M059J (cell line): ENCODE measurements around the gene USP25. TPM values are rescaled to one million over a fixed set of nuclear protein-coding genes. Genes with fewer than 3 reads are reported as not detected.
A peak's percentile ranks its signal among the peaks of the same experiment; 100 is the strongest.

Experiments used
- DNase-seq: peaks from one replicate; pipeline ENCODE4 v3.0.0-alpha.2; 2012; ENCODE audit warnings: low read depth
- total RNA-seq: library from RNA; depleted of rRNA; stranded (reverse); fragments of >200 nt; shearing (Covaris generic); gene quantifications from 2 replicates; pipeline ENCODE4 v1.2.3, GENCODE V29; 2014

Gene USP25
- total RNA-seq, 1 experiment from 2014 or later, result 23.2 TPM

GRCh38 chr21:15804247-15805005, 74.6 kb downstream of the USP25 start:
- no peak for DNase-seq

GRCh38 chr21:15809065-15809464, 79.3 kb downstream of the USP25 start:
- DNase-seq, result no peak

GRCh38 chr21:15809818-15810217, 80.0 kb downstream of the USP25 start:
- DNase-seq, result no peak

GRCh38 chr21:15815285-15815684, 85.5 kb downstream of the USP25 start:
- DNase-seq, result no peak

- no peak for DNase-seq
Observed at GRCh38 chr21:15820327-15820726, 90.5 kb downstream of the USP25 start.

GRCh38 chr21:15820852-15821379, 91.1 kb downstream of the USP25 start:
- no peak for DNase-seq

GRCh38 chr21:15823486-15824150, 93.8 kb downstream of the USP25 start:
- no peak for DNase-seq

GRCh38 chr21:15825700-15826099, 95.9 kb downstream of the USP25 start:
- no peak for DNase-seq

GRCh38 chr21:15826147-15826780, 96.5 kb downstream of the USP25 start:
- peak; percentile 53 for DNase-seq

- no peak for DNase-seq
Observed at GRCh38 chr21:15826908-15827601, 97.3 kb downstream of the USP25 start.

- DNase-seq, result no peak
Observed at GRCh38 chr21:15831497-15831896, 101.7 kb downstream of the USP25 start.

- DNase-seq, result no peak
Observed at GRCh38 chr21:15837645-15838044, 107.9 kb downstream of the USP25 start.

- DNase-seq, result peak; percentile 46
Observed at GRCh38 chr21:15839026-15839425, 109.2 kb downstream of the USP25 start.

- no peak for DNase-seq
Observed at GRCh38 chr21:15839601-15840000, 109.8 kb downstream of the USP25 start.

- no peak for DNase-seq
Observed at GRCh38 chr21:15840406-15840805, 110.6 kb downstream of the USP25 start.

- peak; percentile 72 for DNase-seq
Observed at GRCh38 chr21:15841856-15842564, 112.2 kb downstream of the USP25 start.

GRCh38 chr21:15842565-15842880, 112.7 kb downstream of the USP25 start:
- no peak for DNase-seq

GRCh38 chr21:15843766-15844165, 114.0 kb downstream of the USP25 start:
- DNase-seq, result no peak

- DNase-seq, result peak; percentile 60
Observed at GRCh38 chr21:15848634-15849560, 119.1 kb downstream of the USP25 start.

GRCh38 chr21:15849927-15850326, 120.1 kb downstream of the USP25 start:
- no peak for DNase-seq
